H9 (cell line): ENCODE data around the gene SLC4A5. TPM values are rescaled to one million over a fixed set of nuclear protein-coding genes. Genes with fewer than 3 reads are reported as not detected.

Source experiments
- DNase-seq: peaks from one replicate; pipeline ENCODE4 v3.0.0-alpha.2; 2017
- H2AFZ ChIP-seq: one replicate; pipeline ENCODE4 v1.6.1; 2013; ENCODE audit warnings: mild to moderate bottlenecking, low read length, control low read depth, moderate library complexity
- H2AK5ac ChIP-seq: 2 replicates; pipeline ENCODE4 v1.6.1; 2013; ENCODE audit warnings: low read length, control low read depth, mixed read lengths; ENCODE audit not compliant: insufficient read length
- H2BK120ac ChIP-seq: one replicate; pipeline ENCODE4 v1.6.1; 2013; ENCODE audit warnings: low read depth, mild to moderate bottlenecking, low read length, control low read depth, inconsistent platforms; ENCODE audit not compliant: poor library complexity, severe bottlenecking
- H2BK12ac ChIP-seq: 2 replicates; pipeline ENCODE4 v1.6.1; 2013; ENCODE audit warnings: low read length, control low read depth, mixed read lengths, low read depth; ENCODE audit not compliant: insufficient read length
- H2BK15ac ChIP-seq: 2 replicates; pipeline ENCODE4 v1.6.1; 2013; ENCODE audit warnings: low read depth, low read length, control low read depth
- H2BK20ac ChIP-seq: one replicate; pipeline ENCODE4 v1.6.1; 2013; ENCODE audit warnings: low read depth, mild to moderate bottlenecking, low read length, control low read depth, inconsistent platforms; ENCODE audit not compliant: poor library complexity, severe bottlenecking
- H2BK5ac ChIP-seq: 2 replicates; pipeline ENCODE4 v1.6.1; 2013; ENCODE audit warnings: low read length, control low read depth, mixed read lengths; ENCODE audit not compliant: insufficient read length
- H3K14ac ChIP-seq: 2 replicates; pipeline ENCODE4 v1.6.1; 2013; ENCODE audit warnings: low read length, control low read depth; ENCODE audit not compliant: insufficient read depth
- H3K18ac ChIP-seq: 2 replicates; pipeline ENCODE4 v1.6.1; 2013; ENCODE audit warnings: low read depth, mild to moderate bottlenecking, mixed read lengths, low read length, control low read depth; ENCODE audit not compliant: insufficient read length
- H3K23ac ChIP-seq: 2 replicates; pipeline ENCODE4 v1.6.1; 2013; ENCODE audit warnings: low read length, control low read depth, mixed read lengths, low read depth; ENCODE audit not compliant: insufficient read length
- H3K23me2 ChIP-seq: 2 replicates; pipeline ENCODE4 v1.6.1; 2013; ENCODE audit warnings: low read depth, mild to moderate bottlenecking, mixed read lengths, low read length, control low read depth; ENCODE audit not compliant: insufficient read length, poor library complexity, severe bottlenecking
- H3K27ac ChIP-seq: 2 replicates; pipeline ENCODE4 v1.5.1; 2013; ENCODE audit warnings: low read length, control low read depth, mixed read lengths, low read depth; ENCODE audit not compliant: insufficient read length
- H3K27me3 ChIP-seq: 2 replicates; pipeline ENCODE4 v1.6.1; 2013; ENCODE audit warnings: low read length, control low read depth, inconsistent platforms; ENCODE audit not compliant: insufficient read depth
- H3K4ac ChIP-seq: 2 replicates; pipeline ENCODE4 v1.6.1; 2013; ENCODE audit warnings: low read depth, mild to moderate bottlenecking, control low read depth, inconsistent platforms, low read length, moderate library complexity
- H3K4me1 ChIP-seq: 2 replicates; pipeline ENCODE4 v1.6.1; 2013; ENCODE audit warnings: low read length, control low read depth, inconsistent platforms; ENCODE audit not compliant: insufficient read depth
- H3K4me2 ChIP-seq: 2 replicates; pipeline ENCODE4 v1.6.1; 2013; ENCODE audit warnings: low read length, control low read depth, mixed read lengths; ENCODE audit not compliant: insufficient read length, insufficient read depth
- H3K56ac ChIP-seq: 2 replicates; pipeline ENCODE4 v1.6.1; 2013; ENCODE audit warnings: low read depth, mild to moderate bottlenecking, mixed read lengths, low read length, control low read depth; ENCODE audit not compliant: insufficient read length
- H3K79me1 ChIP-seq: 2 replicates; pipeline ENCODE4 v1.6.1; 2013; ENCODE audit warnings: low read depth, mild to moderate bottlenecking, moderate library complexity, low read length, control low read depth, inconsistent platforms; ENCODE audit not compliant: insufficient read depth, poor library complexity, severe bottlenecking
- H3K79me2 ChIP-seq: 2 replicates; pipeline ENCODE4 v1.6.1; 2013; ENCODE audit warnings: low read length, control low read depth, inconsistent platforms; ENCODE audit not compliant: insufficient read depth
- H3K9ac ChIP-seq: 2 replicates; pipeline ENCODE4 v1.6.1; 2013; ENCODE audit warnings: low read length, control low read depth, mixed read lengths; ENCODE audit not compliant: insufficient read length; ENCODE audit errors: extremely low read depth
- H3K9me3 ChIP-seq: one replicate; pipeline ENCODE4 v1.6.1; 2013; ENCODE audit warnings: low read depth, low read length, inconsistent platforms; ENCODE audit not compliant: control insufficient read depth
- H3T11ph ChIP-seq: one replicate; pipeline ENCODE4 v1.6.1; 2013; ENCODE audit warnings: mild to moderate bottlenecking, low read length, control low read depth, inconsistent platforms
- H4K20me1 ChIP-seq: one replicate; pipeline ENCODE4 v1.6.1; 2013; ENCODE audit not compliant: control insufficient read depth, insufficient read length, insufficient read depth
- H4K5ac ChIP-seq: 2 replicates; pipeline ENCODE4 v1.6.1; 2013; ENCODE audit warnings: low read depth, mild to moderate bottlenecking, mixed read lengths, low read length, control low read depth; ENCODE audit not compliant: insufficient read length
- H4K8ac ChIP-seq: replicated peaks from 2 replicates; pipeline ENCODE4 v1.6.1; 2013; ENCODE audit warnings: low read length, control low read depth, mixed read lengths, low read depth; ENCODE audit not compliant: insufficient read length
- H4K91ac ChIP-seq: 2 replicates; pipeline ENCODE4 v1.6.1; 2013; ENCODE audit warnings: low read depth, mild to moderate bottlenecking, moderate library complexity, mixed read lengths, low read length, control low read depth; ENCODE audit not compliant: insufficient read length
- H3K27ac Mint-ChIP-seq, 3 experiments: 2 replicates in 2 of 3; 3 replicates in 1 of 3; pipeline ENCODE4 v1.8.0; 2020 to 2021; ENCODE audit warnings: mixed read lengths in 3 of 3, mild to moderate bottlenecking in 1 of 3, moderate library complexity in 1 of 3
- H3K27me3 Mint-ChIP-seq: 2 replicates; pipeline ENCODE4 v1.8.0; 2021; ENCODE audit warnings: low read depth, mild to moderate bottlenecking, moderate library complexity, mixed read lengths
- H3K36me3 Mint-ChIP-seq, 3 experiments: 2 replicates in 2 of 3; 3 replicates in 1 of 3; pipeline ENCODE4 v1.8.0; 2020 to 2021; ENCODE audit warnings: low read depth in 3 of 3, mixed read lengths in 3 of 3; ENCODE audit not compliant: insufficient read depth in 1 of 3
- H3K4me1 Mint-ChIP-seq, 2 experiments: 2 replicates each; pipeline ENCODE4 v1.8.0; 2020; ENCODE audit warnings: mixed read lengths in 2 of 2
- H3K4me3 Mint-ChIP-seq, 2 experiments: 2 replicates in 1 of 2; 3 replicates in 1 of 2; pipeline ENCODE4 v1.8.0; 2020 to 2021; ENCODE audit warnings: mild to moderate bottlenecking in 2 of 2, mixed read lengths in 2 of 2, moderate library complexity in 1 of 2
- H3K9me3 Mint-ChIP-seq, 2 experiments: 2 replicates in 1 of 2; 3 replicates in 1 of 2; pipeline ENCODE4 v1.8.0; 2020; ENCODE audit warnings: mild to moderate bottlenecking in 2 of 2, mixed read lengths in 2 of 2, moderate library complexity in 1 of 2
- CTCF ChIP-seq: fragments of 200-600 bp; sonication (generic); conservative IDR thresholded peaks from 3 replicates; pipeline ENCODE4 v1.8.0; 2021; ENCODE audit warnings: antibody characterized with exemption, mild to moderate bottlenecking
- WGBS: extraction: QIAGEN DNeasy Blood & Tissue Kit; methylation state at CpG from one replicate; pipeline ENCODE4 v1.1.7; 2013; ENCODE audit warnings: missing lambda C conversion rate, low lambda C conversion rate, mixed read lengths; ENCODE audit not compliant: insufficient read length; ENCODE audit errors: extremely low coverage; 5-methylcytosine and 5-hydroxymethylcytosine counted together
- total RNA-seq: library from RNA; stranded (reverse); gene quantifications from 2 replicates; pipeline ENCODE4 v1.2.1, GENCODE V29; 2021

The SLC4A5 gene
- total RNA-seq, 1 experiment from 2014 or later: 0.50 TPM

DNA sequence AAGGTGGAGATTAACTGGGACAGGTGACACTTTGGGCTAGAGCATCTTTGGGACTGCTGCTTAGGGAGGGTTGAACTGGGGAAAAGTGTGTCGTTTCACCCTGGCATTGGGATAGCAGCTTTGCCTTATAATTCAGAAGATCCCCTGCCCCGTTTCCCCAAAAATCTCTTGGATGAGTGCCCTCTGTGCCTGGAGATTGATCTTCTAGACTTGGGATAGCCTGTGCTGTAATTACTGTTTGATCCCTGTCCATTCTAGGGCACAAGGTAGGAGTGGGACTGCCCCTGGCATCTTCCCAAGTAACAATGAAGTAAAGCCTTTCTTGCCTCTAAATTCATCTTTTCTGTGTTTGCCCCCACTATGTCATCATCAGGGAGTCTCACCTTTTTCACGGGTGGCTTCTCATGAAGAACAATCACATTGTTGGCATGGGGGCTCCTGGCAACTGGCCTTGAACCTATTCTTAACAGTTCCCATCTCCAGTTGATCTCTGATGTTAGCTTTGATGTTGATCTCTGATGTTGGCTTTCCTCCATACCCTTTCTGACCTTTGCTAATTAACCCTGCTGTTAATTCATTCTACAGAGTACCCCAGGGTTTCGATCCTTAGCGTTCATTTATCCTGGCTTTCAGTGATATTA lies 123.2 kb downstream of the SLC4A5 start:
- H4K8ac ChIP-seq: no peak overlapping the region
- peaks cover 18 to 59% (median 44%) of the 10 kb centered on the region in 3 experiments; a peak in 6 of 7 replicates for H3K36me3 Mint-ChIP-seq
- H3K27ac Mint-ChIP-seq: peak overlapping the region in 1 of 3 experiments; percentile 67; a peak in 1 of 7 replicates
- no peaks in the 10 kb centered on the region for H3K9me3 Mint-ChIP-seq
- H2AK5ac ChIP-seq: no peak overlapping the region
- no peak for DNase-seq
- peaks cover 3 to 4% of the 10 kb centered on the region in 2 experiments; a peak in 2 of 4 replicates for H3K4me1 Mint-ChIP-seq
- no peak overlapping the region for H3K27ac ChIP-seq
- no peak overlapping the region for H3K4ac ChIP-seq
- H3K18ac ChIP-seq: no peak overlapping the region
- H2BK15ac ChIP-seq: no peak overlapping the region
- no peak overlapping the region for H4K91ac ChIP-seq
- H3K4me3 Mint-ChIP-seq: no peak overlapping the region
- TF ChIP-seq CTCF: no peak
- H3K79me2 ChIP-seq: no peaks in the 10 kb centered on the region
- H3K27me3 ChIP-seq: no peaks in the 10 kb centered on the region
- no peak overlapping the region for H2BK12ac ChIP-seq
- no peak overlapping the region for H3T11ph ChIP-seq
- WGBS: no CpG with 5 or more reads among the region's 5 CpGs
- H3K23me2 ChIP-seq: no peaks in the 10 kb centered on the region
- H3K4me2 ChIP-seq: no peak overlapping the region
- H2AFZ ChIP-seq: no peak overlapping the region
- no peak overlapping the region for H2BK120ac ChIP-seq
- H2BK5ac ChIP-seq: no peak overlapping the region
- no peaks in the 10 kb centered on the region for H3K79me1 ChIP-seq
- no peaks in the 10 kb centered on the region for H3K4me1 ChIP-seq
- H3K9ac ChIP-seq: no peak overlapping the region
- H3K23ac ChIP-seq: no peak overlapping the region
- H4K20me1 ChIP-seq: no peaks in the 10 kb centered on the region
- H3K56ac ChIP-seq: no peak overlapping the region
- no peak overlapping the region for H4K5ac ChIP-seq
- no peak overlapping the region for H3K14ac ChIP-seq
- peaks cover 1% of the 10 kb centered on the region for H3K27me3 Mint-ChIP-seq
- H2BK20ac ChIP-seq: no peak overlapping the region
- H3K9me3 ChIP-seq: no peaks in the 10 kb centered on the region
